ENCODE results near the gene NPRL2. TPM values are rescaled to one million over a fixed set of nuclear protein-coding genes. Genes with fewer than 3 reads are reported as not detected.

Gene NPRL2
- 15.5 and 22.6 TPM in 2 replicates for total RNA-seq

DNA sequence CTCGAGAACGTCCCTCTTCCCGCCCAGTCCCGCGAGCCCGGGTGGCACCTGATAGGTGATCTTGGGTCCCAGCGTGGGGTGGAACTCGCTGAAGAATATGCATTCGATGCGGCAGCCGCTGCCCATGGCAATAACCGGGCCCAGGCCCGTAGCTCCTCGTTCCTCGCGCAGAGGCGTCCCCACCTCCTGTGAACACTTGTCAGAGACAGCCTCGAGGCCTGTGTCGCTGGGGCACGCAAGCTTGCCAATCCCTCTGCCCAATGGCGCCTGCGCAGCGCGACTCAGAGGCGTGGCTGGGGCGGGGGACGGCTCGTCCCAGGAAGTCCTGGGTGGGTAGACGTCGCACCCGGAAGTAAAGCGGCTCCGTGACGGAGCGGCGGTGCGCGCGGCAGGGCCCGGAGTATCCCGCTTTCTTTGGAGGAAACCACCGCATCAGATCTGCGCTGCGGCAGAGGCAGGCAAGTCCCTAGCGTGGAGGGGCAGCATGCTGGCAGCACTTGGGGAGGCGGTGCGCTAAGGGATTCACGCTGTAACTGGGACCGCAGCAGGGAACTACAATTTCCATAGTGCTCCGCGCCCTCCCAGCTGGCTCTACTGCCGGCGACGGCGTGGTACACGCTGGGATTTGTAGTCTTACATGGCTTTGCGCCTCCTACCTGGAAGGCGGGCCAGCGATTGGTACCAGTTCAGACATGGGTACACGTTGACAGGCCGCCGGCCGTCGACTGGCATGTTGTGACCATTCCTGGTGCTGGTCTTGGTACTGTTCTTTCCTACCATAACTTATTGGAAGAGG is at the start of gene NPRL2, which contains the start of gene CYB561D2:
Gene NPRL2, minus strand, starts transcription at position 249 of the 796 bp plus-strand sequence. Its CDS starts 123 bp downstream, at position 126.
Gene CYB561D2, plus strand, starts transcription at position 336 of the 796 bp plus-strand sequence. CDS start 572 bp downstream, outside the sequence.

GRCh38 chr3:50358911-50359759 is 8.6 kb upstream of the NPRL2 start, which contains the start of gene TMEM115:
Gene TMEM115, minus strand, starts transcription at chr3:50359521. Its CDS starts 458 bp downstream, at chr3:50359063.

DNA sequence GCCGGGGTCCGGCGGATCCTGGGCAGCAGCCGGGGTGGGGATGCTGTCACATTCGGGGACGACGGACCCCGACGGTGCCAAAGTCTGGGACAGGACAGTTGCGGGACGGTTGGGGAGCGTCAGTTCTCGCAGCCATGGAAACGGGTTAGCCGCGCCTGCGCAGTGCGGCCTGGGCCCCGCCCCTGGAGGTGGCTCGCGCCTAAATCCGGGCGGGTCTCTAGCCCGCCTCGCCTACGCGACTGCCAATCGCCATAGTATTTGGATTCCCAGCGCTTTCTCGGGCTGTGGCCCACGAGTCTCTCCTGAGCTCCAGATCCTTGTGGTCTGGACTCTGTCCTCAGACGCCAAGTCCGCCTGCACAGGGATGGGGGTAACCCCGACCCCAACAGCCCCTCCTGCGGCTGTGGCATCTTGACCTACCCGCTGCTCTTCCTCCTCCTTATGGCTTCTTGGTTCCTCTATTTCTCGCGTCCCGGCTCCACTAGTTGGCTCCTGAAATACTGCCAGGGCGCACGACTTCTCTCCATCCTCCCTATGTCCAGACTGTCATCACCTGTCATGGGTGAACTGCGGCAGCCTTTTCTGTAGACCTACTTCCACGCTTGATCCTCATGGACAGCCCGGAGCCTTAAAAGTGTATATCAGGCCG is 4.9 kb downstream of the NPRL2 start, which contains the start of gene ZMYND10:
Gene ZMYND10, minus strand, starts transcription at position 147 of the 649 bp plus-strand sequence. CDS start 153 bp downstream, outside the sequence.

GRCh38 chr3:50340448-50341329 is 9.9 kb downstream of the NPRL2 start, which contains the start of gene RASSF1:
Gene RASSF1, minus strand, starts transcription at chr3:50340836. Its CDS starts 31 bp downstream, at chr3:50340805.

DNA sequence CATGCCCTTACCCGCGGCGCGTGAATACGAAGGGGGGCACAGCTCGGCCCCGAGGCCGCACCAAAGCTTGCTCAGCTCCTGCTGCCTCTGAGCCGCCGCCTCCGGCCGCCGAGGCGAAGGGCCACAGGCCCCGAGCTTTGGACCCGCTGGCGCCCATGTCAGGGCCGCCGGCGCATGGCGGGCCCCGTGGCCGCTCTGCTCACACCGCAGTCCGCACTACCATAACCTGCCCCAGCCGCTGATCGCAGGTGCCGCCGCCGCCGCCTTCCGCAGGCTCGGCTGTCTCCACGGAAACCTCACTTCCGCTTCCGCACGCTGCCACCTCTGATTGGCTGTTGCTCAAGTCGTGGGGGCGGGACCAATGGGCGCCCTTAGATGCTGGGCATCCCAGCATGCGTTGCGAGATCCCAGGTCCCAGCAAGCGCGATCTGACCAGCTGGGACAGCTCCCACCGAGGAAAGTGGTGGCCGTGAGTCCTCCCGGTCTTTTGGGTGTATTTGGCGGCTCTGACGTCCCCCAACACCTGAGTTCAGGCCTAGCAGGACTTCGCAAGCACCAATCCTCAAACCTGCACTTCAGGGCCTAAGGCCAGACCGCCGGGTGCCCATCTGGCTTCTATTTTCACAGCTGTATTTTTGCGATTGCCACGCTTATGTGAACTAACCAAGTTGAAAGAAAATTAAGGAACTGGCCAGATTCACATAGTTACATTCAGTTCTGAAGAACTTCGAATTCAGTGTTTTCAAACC is 22.5 kb downstream of the NPRL2 start, which contains the start of gene TUSC2:
Gene TUSC2, minus strand, starts transcription at position 281 of the 749 bp plus-strand sequence. Its CDS starts 124 bp downstream, at position 157.

GRCh38 chr3:50322386-50323091 is 28.0 kb downstream of the NPRL2 start, which contains the start of gene HYAL2:
Gene HYAL2, minus strand, starts transcription at chr3:50322745. Its CDS starts 2,256 bp downstream, at chr3:50320489.

DNA sequence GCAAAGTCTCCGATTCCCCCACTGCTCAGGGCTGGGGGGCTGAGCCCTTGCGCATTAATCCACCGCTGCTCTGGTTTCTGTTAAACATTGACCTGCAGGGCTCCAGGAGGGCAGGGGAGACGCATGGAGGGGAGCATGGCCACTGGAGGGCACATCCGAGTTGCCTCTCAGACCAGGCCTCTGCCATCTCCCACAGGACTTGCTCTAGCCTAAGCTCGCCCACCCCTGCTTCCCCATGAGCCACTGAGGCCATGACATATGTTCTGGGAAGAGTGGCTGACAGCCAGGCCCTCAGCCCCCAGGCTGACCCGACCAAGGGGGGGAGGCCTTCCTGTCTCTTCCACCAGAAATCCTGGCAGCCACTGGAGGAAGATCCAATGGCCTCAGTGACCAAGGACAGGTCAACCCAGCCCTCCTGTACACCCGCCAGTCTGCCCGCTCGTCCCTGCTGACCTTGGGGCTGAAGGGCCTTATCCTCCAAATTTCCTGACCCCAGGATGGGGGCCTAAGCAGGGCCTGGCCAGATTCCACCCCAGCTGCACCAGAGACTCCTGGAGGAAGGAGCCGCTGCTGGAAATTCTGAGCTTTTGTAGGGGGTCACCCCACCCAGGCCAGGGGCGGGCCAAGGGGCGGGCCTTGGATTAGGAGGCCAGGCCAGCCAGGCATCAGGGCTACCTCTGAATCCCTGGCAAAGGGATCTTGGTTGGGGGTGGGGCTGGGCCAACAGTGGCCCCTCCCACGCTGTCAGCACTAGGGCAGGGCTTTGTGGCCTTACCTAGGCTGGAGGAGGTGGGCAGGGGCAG is 47.4 kb downstream of the NPRL2 start, which contains the start of gene HYAL1:
Gene HYAL1, minus strand, starts transcription at position 562 of the 803 bp plus-strand sequence. CDS start 618 bp downstream, outside the sequence.

GRCh38 chr3:50298836-50299637 is 51.5 kb downstream of the NPRL2 start, which contains the start of the genes HYAL3 and NAA80:
Gene HYAL3, minus strand, starts transcription at chr3:50299405. Its CDS starts 3,803 bp downstream, at chr3:50295602.
Gene NAA80, minus strand, starts transcription at chr3:50299405. Its CDS starts 1,942 bp downstream, at chr3:50297463.

Other genes starting within 250 kb of the NPRL2 start
- gene SEMA3F, start 195.5 kb downstream of the NPRL2 start, total RNA-seq = 9.0 and 10.4 TPM in 2 replicates
- not detected in 2 replicates for gene GNAT1, start 159.2 kb downstream of the NPRL2 start, total RNA-seq
- gene SLC38A3, start 145.5 kb downstream of the NPRL2 start, total RNA-seq = not detected in 2 replicates
- gene GNAI2, start 114.6 kb downstream of the NPRL2 start, total RNA-seq = 132 and 164 TPM in 2 replicates
- 4.4 and 4.5 TPM in 2 replicates for gene SEMA3B, start 81.6 kb downstream of the NPRL2 start, total RNA-seq
- not detected in 2 replicates for gene LSMEM2, start 71.7 kb downstream of the NPRL2 start, total RNA-seq
- 28.3 and 36.7 TPM in 2 replicates for gene IFRD2, start 58.3 kb downstream of the NPRL2 start, total RNA-seq
- 7.2 and 17.3 TPM in 2 replicates for gene HYAL3, start 51.4 kb downstream of the NPRL2 start, total RNA-seq
- 8.4 and 12.9 TPM in 2 replicates for gene NAA80, start 51.4 kb downstream of the NPRL2 start, total RNA-seq
- gene HYAL1, start 47.2 kb downstream of the NPRL2 start, total RNA-seq = 2.7 and 7.4 TPM in 2 replicates
- gene HYAL2, start 28.0 kb downstream of the NPRL2 start, total RNA-seq = 51.3 and 65.4 TPM in 2 replicates
- 11.4 and 41.2 TPM in 2 replicates for gene TUSC2, start 22.6 kb downstream of the NPRL2 start, total RNA-seq
- 18.4 and 23.3 TPM in 2 replicates for gene RASSF1, start 9.9 kb downstream of the NPRL2 start, total RNA-seq
- 0.06 and 0.24 TPM in 2 replicates for gene ZMYND10, start 5.0 kb downstream of the NPRL2 start, total RNA-seq
- 21.4 and 29.5 TPM in 2 replicates for gene CYB561D2, start 87 bp upstream of the NPRL2 start, total RNA-seq
- gene TMEM115, start 8.7 kb upstream of the NPRL2 start, total RNA-seq = 62.7 and 65.7 TPM in 2 replicates
- not detected in 2 replicates for gene CACNA2D2, start 152.9 kb upstream of the NPRL2 start, total RNA-seq
- gene C3orf18, start 217.0 kb upstream of the NPRL2 start, total RNA-seq = 7.5 and 10.7 TPM in 2 replicates
- 11.3 and 13.9 TPM in 2 replicates for gene HEMK1, start 218.7 kb upstream of the NPRL2 start, total RNA-seq

All from cardiac ventricle fibroblast (primary cell).